A549 (cell line): Measurements from ENCODE around the gene UBAC2. TPM values are rescaled to one million over a fixed set of nuclear protein-coding genes. Genes with fewer than 3 reads are reported as not detected.
A peak's percentile ranks its signal among the peaks of the same experiment; 100 is the strongest.

Source experiments
- ATAC-seq, 2 experiments: fragments of 200-7000 bp in 1 of 2; fragments of >200 bp in 1 of 2; cut with Nextera tagmentation in 1 of 2; cut with Tn5 transposase in 1 of 2; 3 replicates each; pipeline versions ENCODE4 v1.8.0 to v1.9.1; 2018 to 2020; ENCODE audit warnings: mild to moderate bottlenecking in 1 of 2, moderate library complexity in 1 of 2
- CTCF ChIA-PET: fragments of 300-600 bp; sonication (Branson Sonifier 250); formaldehyde crosslinking; extraction: SDS; loops from one replicate; lab custom pipeline; 2021; ENCODE audit warnings: antibody characterized with exemption, inconsistent platforms; lab: Yijun Ruan, JAX
- POLR2A ChIA-PET: fragments of 350-600 bp; formaldehyde crosslinking; extraction: SDS; loops from one replicate; lab custom pipeline; 2021; ENCODE audit warnings: antibody characterized with exemption, inconsistent platforms; lab: Yijun Ruan, JAX
- DNase-seq, 2 experiments: peaks; one replicate each; pipeline versions ENCODE4 v3.0.0 to v3.0.0-alpha.2; 2011 to 2016; ENCODE audit warnings: low read depth in 1 of 2, low spot score in 1 of 2
- FAIRE-seq: peaks from 2 replicates; lab custom pipeline; 2011; peaks lifted over from hg19 to GRCh38; lab: Jason Lieb, UNC
- H3K27ac ChIP-seq, 2 experiments: fragments of >200 bp; sonication (Bioruptor Twin); formaldehyde crosslinking; 3 replicates each; pipeline ENCODE4 v1.5.1; 2016 to 2017
- H3K4me1 ChIP-seq: fragments of >200 bp; sonication (Bioruptor Twin); formaldehyde crosslinking; 3 replicates; pipeline ENCODE4 v1.6.1; 2016
- H3K4me2 ChIP-seq: fragments of >200 bp; sonication (Bioruptor Twin); formaldehyde crosslinking; 3 replicates; pipeline ENCODE4 v1.6.1; 2016
- H3K4me3 ChIP-seq: fragments of >200 bp; sonication (Bioruptor Twin); formaldehyde crosslinking; 3 replicates; pipeline ENCODE4 v1.5.1; 2016
- H3K9me3 ChIP-seq: fragments of >200 bp; sonication (Bioruptor Twin); formaldehyde crosslinking; 3 replicates; pipeline ENCODE4 v1.6.1; 2016
- BHLHE40 ChIP-seq: IDR thresholded peaks from 2 replicates; pipeline ENCODE4 v1.6.1; 2012; ENCODE audit warnings: low read depth, low read length, inconsistent platforms
- CBX2 ChIP-seq: fragments of 200-600 bp; sonication (generic); IDR thresholded peaks from 2 replicates; pipeline ENCODE4 v1.6.1; 2016; ENCODE audit warnings: low read depth, mild to moderate bottlenecking, borderline replicate concordance
- CBX8 ChIP-seq: fragments of 200-600 bp; sonication (generic); IDR thresholded peaks from 2 replicates; pipeline ENCODE4 v1.6.1; 2016
- CHD2 ChIP-seq: fragments of 150-350 bp; IDR thresholded peaks from 2 replicates; pipeline ENCODE4 v1.6.1; 2014; ENCODE audit warnings: low read length; ENCODE audit not compliant: partially characterized antibody
- CTCF ChIP-seq: fragments of >200 bp; sonication (Bioruptor Twin); formaldehyde crosslinking; IDR thresholded peaks from 3 replicates; pipeline ENCODE4 v1.5.1; 2016
- EHMT2 ChIP-seq: fragments of 200-600 bp; sonication (generic); IDR thresholded peaks from 2 replicates; pipeline ENCODE4 v1.6.1; 2016; ENCODE audit warnings: antibody characterized with exemption, low read depth, mild to moderate bottlenecking, moderate library complexity
- FOSB ChIP-seq: fragments of 250-450 bp; sonication (Bioruptor Pico); IDR thresholded peaks from 2 replicates; pipeline ENCODE4 v1.5.0; 2020; ENCODE audit warnings: mild to moderate bottlenecking, moderate library complexity
- FOSL2 ChIP-seq, 2 experiments: fragments of 450-650 bp in 1 of 2; fragments of >200 bp in 1 of 2; sonication (Bioruptor Twin) in 1 of 2; formaldehyde crosslinking; IDR thresholded peaks; 2 replicates each; pipeline versions ENCODE4 v1.5.0 to v1.6.1; 2016 to 2020; ENCODE audit warnings: mild to moderate bottlenecking in 1 of 2, moderate library complexity in 1 of 2
- GATA3 ChIP-seq: IDR thresholded peaks from 2 replicates; pipeline ENCODE4 v1.6.1; 2012; ENCODE audit warnings: borderline replicate concordance
- HDAC2 ChIP-seq: fragments of 200-600 bp; sonication (generic); IDR thresholded peaks from 2 replicates; pipeline ENCODE4 v1.6.1; 2016
- HEYL ChIP-seq: fragments of 250-450 bp; sonication (Bioruptor Pico); IDR thresholded peaks from 2 replicates; pipeline ENCODE4 v1.8.0; 2021; ENCODE audit warnings: mild to moderate bottlenecking, moderate library complexity
- KDM1A ChIP-seq: fragments of 200-600 bp; sonication (generic); IDR thresholded peaks from 2 replicates; pipeline ENCODE4 v1.6.1; 2016; ENCODE audit warnings: low read depth, mild to moderate bottlenecking
- MAFK ChIP-seq: fragments of 450-650 bp; IDR thresholded peaks from 2 replicates; pipeline ENCODE4 v1.6.1; 2014; ENCODE audit not compliant: partially characterized antibody
- NPAS2 ChIP-seq: fragments of 250-450 bp; sonication (Bioruptor Pico); IDR thresholded peaks from 2 replicates; pipeline ENCODE4 v1.8.0; 2022; ENCODE audit warnings: mild to moderate bottlenecking, moderate library complexity, borderline replicate concordance
- NR3C1 ChIP-seq: fragments of >200 bp; sonication (Bioruptor Twin); formaldehyde crosslinking; IDR thresholded peaks from 3 replicates; pipeline ENCODE4 v1.6.1; 2017
- POLR2A ChIP-seq: IDR thresholded peaks from 2 replicates; pipeline ENCODE4 v1.6.1; 2012; ENCODE audit warnings: mild to moderate bottlenecking, low read length
- RARB ChIP-seq: fragments of 250-450 bp; sonication (Bioruptor Pico); IDR thresholded peaks from 2 replicates; pipeline ENCODE4 v1.8.0; 2021; ENCODE audit warnings: mild to moderate bottlenecking, moderate library complexity
- RCOR1 ChIP-seq: fragments of 150-350 bp; IDR thresholded peaks from 2 replicates; pipeline ENCODE4 v1.6.1; 2014; ENCODE audit warnings: antibody characterized with exemption, low read length, low read depth
- TFCP2L1 ChIP-seq: fragments of 250-450 bp; sonication (Bioruptor Pico); IDR thresholded peaks from 2 replicates; pipeline ENCODE4 v1.5.0; 2021; ENCODE audit warnings: mild to moderate bottlenecking
- ZC3H11A ChIP-seq: fragments of 450-650 bp; IDR thresholded peaks from 2 replicates; pipeline ENCODE4 v1.6.1; 2014; ENCODE audit warnings: antibody characterized with exemption, mild to moderate bottlenecking
- ZFP36 ChIP-seq: fragments of 450-650 bp; IDR thresholded peaks from 2 replicates; pipeline ENCODE4 v1.6.1; 2014; ENCODE audit warnings: borderline replicate concordance; ENCODE audit not compliant: partially characterized antibody
- ZNF302 ChIP-seq: fragments of 250-450 bp; sonication (Bioruptor Pico); IDR thresholded peaks from 2 replicates; pipeline ENCODE4 v1.9.0; 2021; ENCODE audit warnings: inconsistent platforms, mild to moderate bottlenecking, moderate library complexity
- WGBS: methylation state at CpG from one replicate; pipeline ENCODE4 v1.1.6; 2017; ENCODE audit errors: missing lambda C conversion rate; 5-methylcytosine and 5-hydroxymethylcytosine counted together
- polyA plus RNA-seq, 4 experiments: library from polyadenylated mRNA; depleted of rRNA in 3 of 4; stranded (reverse); fragments of >200 nt; fragmentation: RNase III in 1 of 4; extraction: RNeasy Plus Mini Kit Qiagen cat#74134 plus additional on column Dnase treatment in 1 of 4; gene quantifications; 2 replicates in 3 of 4; 3 replicates in 1 of 4; pipeline ENCODE4 v1.2.3, GENCODE V29; 2011 to 2017
- TF ChIP-seq, protein P1 (sequence below): IDR thresholded peaks from 2 replicates; pipeline ENCODE4 v1.6.1; 2012
- TF ChIP-seq, protein P2 (sequence below): fragments of 150-350 bp; IDR thresholded peaks from 2 replicates; pipeline ENCODE4 v1.6.1; 2014; ENCODE audit warnings: low read depth, mild to moderate bottlenecking, low read length
- TF ChIP-seq, protein P3 (sequence below): fragments of 250-450 bp; sonication (Bioruptor Pico); IDR thresholded peaks from 2 replicates; pipeline ENCODE4 v1.5.0; 2021; ENCODE audit warnings: mild to moderate bottlenecking, moderate library complexity, borderline replicate concordance

Gene UBAC2
- polyA plus RNA-seq, 2 of the 4 experiments (the other 2 are of a cell fraction): 61.6 to 103 TPM

- TF ChIP-seq MAFK (peak; percentile 37), FOSL2 (IDR thresholded peaks at IDR 0.05) (no peak), FOSL2 (CRISPR knock-in tag; IDR thresholded peaks at IDR 0.05) (peak; percentile 58), NR3C1 (no peak)
- TF ChIP-seq, protein P1, sequence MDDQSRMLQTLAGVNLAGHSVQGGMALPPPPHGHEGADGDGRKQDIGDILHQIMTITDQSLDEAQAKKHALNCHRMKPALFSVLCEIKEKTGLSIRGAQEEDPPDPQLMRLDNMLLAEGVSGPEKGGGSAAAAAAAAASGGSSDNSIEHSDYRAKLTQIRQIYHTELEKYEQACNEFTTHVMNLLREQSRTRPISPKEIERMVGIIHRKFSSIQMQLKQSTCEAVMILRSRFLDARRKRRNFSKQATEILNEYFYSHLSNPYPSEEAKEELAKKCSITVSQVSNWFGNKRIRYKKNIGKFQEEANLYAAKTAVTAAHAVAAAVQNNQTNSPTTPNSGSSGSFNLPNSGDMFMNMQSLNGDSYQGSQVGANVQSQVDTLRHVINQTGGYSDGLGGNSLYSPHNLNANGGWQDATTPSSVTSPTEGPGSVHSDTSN: no peak
- H3K4me2 ChIP-seq: peak overlapping the region; percentile 68
- H3K4me3 ChIP-seq: peak overlapping the region; percentile 28; the same call in 2 of the 3 replicates
- DNase-seq: peak; percentile 60 to 61
- ATAC-seq: peak; percentile 64 to 75
- CTCF ChIA-PET: interaction anchor here (7.9 kb wide), 1 partner anchor 165 kb away, joined by 106 read pairs; no protein-coding TSS in a partner anchor
- POLR2A ChIA-PET: no interaction called here
- H3K27ac ChIP-seq: peak overlapping the region; percentile 51 to 83; a peak in 5 of 6 replicates
- WGBS: 8% methylated on average over 13 of the region's 23 CpGs
- FAIRE-seq: no peak
- no peaks in the 10 kb centered on the region for H3K9me3 ChIP-seq
- peaks cover 8% of the 10 kb centered on the region; the same call in 2 of the 3 replicates for H3K4me1 ChIP-seq
These were observed 232.2 kb downstream of the UBAC2 start for GRCh38 chr13:99432609-99433542.

DNA sequence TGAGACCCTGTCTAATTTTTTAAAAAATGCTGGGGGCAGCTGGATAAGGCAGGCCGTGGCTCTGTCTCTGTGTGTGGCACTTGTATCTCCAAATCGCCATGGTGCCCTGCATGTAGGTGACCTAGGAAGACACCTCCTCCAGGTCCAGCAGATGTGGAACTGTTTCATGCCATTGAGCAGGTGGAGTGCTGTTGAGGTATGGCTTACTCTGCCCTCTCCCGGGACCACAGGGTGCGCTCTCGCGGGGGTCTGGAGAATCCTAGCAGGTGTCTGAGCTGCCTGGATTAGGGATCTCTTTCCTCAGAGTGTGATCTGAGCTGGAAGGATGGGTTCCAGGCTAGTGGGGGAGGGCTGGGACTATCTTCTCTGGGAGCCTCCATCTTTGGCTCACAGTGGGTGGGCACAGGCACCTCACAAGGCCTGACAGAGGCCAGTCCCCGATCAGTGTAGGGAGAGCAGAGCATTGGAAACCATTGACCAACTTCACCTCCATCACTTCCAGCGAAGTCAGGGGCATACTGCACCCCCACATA is 233.0 kb downstream of the UBAC2 start:
- ATAC-seq (no peak), DNase-seq (no peak), FAIRE-seq (no peak)
- ChIA-PET POLR2A (no interaction called here), CTCF (interaction anchor here (0.6 to 7.9 kb wide), 4 partner anchors 11 to 257 kb away, joined by 3 to 106 read pairs (median 20); no protein-coding TSS in a partner anchor)
- Histone ChIP-seq H3K9me3 (no peaks in the 10 kb centered on the region), H3K27ac (peak overlapping the region in 1 of 2 experiments; percentile 83; a peak in 2 of 6 replicates), H3K4me3 (no peak overlapping the region), H3K4me1 (peaks cover 8% of the 10 kb centered on the region; the same call in 2 of the 3 replicates), H3K4me2 (peak overlapping the region; percentile 68; the same call in 1 of the 3 replicates)
- WGBS: 95% methylated on average over 4 of the region's 8 CpGs
- no peak for TF ChIP-seq BHLHE40
- no peak for TF ChIP-seq HEYL (CRISPR knock-in tag)
- TF ChIP-seq TFCP2L1: no peak
- TF ChIP-seq CHD2: no peak
- no peak for TF ChIP-seq RCOR1
- TF ChIP-seq MAFK: no peak
- no peak for TF ChIP-seq HDAC2
- no peak for TF ChIP-seq EHMT2
- no peak for TF ChIP-seq KDM1A
- TF ChIP-seq ZC3H11A: no peak
- no peak for TF ChIP-seq RARB
- no peak for TF ChIP-seq GATA3
- TF ChIP-seq, protein P2, sequence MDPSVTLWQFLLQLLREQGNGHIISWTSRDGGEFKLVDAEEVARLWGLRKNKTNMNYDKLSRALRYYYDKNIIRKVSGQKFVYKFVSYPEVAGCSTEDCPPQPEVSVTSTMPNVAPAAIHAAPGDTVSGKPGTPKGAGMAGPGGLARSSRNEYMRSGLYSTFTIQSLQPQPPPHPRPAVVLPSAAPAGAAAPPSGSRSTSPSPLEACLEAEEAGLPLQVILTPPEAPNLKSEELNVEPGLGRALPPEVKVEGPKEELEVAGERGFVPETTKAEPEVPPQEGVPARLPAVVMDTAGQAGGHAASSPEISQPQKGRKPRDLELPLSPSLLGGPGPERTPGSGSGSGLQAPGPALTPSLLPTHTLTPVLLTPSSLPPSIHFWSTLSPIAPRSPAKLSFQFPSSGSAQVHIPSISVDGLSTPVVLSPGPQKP: no peak
- no peak for TF ChIP-seq POLR2A
- no peak for TF ChIP-seq ZNF302 (CRISPR knock-in tag)
- TF ChIP-seq NPAS2 (CRISPR knock-in tag): no peak
- TF ChIP-seq FOSB (CRISPR knock-in tag): no peak

DNA sequence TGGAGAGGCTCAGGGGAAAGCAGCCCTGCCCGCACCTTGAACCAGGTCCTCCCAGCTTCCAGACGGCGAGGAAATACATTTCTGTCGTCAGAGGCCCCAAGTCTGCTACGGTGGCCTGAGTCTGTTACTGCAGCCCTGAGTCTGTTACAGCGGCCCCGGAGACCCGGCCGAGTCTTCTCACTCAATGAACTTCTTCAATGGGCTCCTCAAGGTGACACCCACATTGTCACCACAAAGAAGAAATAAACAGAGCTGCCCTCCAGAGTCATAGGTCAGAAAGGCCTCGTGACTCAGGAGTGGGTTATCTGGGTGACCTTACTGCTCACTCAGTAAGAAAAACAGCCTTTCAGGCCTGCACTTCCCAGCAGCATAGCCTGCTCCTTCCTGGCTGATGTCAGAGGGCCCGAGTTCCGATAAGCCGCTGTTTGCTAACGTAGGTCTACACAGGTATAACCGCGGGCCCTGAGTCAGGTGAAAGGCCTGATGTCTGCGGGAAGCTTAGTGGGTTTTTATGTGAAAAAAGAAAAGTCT is 233.7 kb downstream of the UBAC2 start:
- ATAC-seq: 0 out of 6 replicates have a peak, but pooled peaks of 1 of the 2 experiments have one; percentile 11

More for the DNA sequence above, 233.7 kb downstream of the UBAC2 start:
- WGBS: 93% methylated on average over 17 of the region's 17 CpGs
- Histone ChIP-seq H3K4me2 (no peak overlapping the region), H3K4me3 (no peak overlapping the region), H3K9me3 (no peaks in the 10 kb centered on the region), H3K4me1 (peaks cover 8% of the 10 kb centered on the region; the same call in 2 of the 3 replicates), H3K27ac (no peak overlapping the region)
- FAIRE-seq: no peak
- TF ChIP-seq ZFP36: no peak
- no peak for TF ChIP-seq RCOR1
- TF ChIP-seq HEYL (CRISPR knock-in tag): no peak
- TF ChIP-seq CTCF: no peak
- TF ChIP-seq CBX8: no peak
- TF ChIP-seq, protein P3, sequence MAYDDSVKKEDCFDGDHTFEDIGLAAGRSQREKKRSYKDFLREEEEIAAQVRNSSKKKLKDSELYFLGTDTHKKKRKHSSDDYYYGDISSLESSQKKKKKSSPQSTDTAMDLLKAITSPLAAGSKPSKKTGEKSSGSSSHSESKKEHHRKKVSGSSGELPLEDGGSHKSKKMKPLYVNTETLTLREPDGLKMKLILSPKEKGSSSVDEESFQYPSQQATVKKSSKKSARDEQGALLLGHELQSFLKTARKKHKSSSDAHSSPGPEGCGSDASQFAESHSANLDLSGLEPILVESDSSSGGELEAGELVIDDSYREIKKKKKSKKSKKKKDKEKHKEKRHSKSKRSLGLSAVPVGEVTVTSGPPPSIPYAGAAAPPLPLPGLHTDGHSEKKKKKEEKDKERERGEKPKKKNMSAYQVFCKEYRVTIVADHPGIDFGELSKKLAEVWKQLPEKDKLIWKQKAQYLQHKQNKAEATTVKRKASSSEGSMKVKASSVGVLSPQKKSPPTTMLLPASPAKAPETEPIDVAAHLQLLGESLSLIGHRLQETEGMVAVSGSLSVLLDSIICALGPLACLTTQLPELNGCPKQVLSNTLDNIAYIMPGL (CRISPR knock-in tag): no peak
- no peak for TF ChIP-seq CBX2
- ChIA-PET CTCF (interaction anchor here (0.6 to 7.9 kb wide), 8 partner anchors 11 to 258 kb away, joined by 3 to 106 read pairs (median 4); no protein-coding TSS in a partner anchor), POLR2A (no interaction called here)
- no peak for DNase-seq
